ENCODE measurements around the gene MKRN1.

DNA sequence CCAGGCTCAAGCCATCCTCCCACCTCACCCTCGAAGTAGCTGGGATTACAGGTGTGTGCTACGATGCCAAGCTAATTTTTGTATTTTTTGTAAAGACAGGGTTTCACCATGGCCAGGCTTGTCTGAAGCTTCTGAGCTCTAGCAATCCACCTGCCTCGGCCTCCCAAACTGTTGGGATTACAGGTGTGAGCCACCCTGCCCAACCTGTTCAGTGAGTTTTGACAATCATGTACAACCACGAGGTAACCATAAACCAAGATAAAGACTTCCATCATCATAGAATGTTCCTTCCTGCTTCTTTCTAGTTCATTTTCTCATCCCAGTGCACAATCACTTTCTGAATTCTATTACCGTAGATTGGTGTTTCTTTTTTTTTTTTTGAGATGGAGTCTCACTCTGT lies 30.5 kb upstream of the MKRN1 start:
- TF ChIP-seq, protein P1, sequence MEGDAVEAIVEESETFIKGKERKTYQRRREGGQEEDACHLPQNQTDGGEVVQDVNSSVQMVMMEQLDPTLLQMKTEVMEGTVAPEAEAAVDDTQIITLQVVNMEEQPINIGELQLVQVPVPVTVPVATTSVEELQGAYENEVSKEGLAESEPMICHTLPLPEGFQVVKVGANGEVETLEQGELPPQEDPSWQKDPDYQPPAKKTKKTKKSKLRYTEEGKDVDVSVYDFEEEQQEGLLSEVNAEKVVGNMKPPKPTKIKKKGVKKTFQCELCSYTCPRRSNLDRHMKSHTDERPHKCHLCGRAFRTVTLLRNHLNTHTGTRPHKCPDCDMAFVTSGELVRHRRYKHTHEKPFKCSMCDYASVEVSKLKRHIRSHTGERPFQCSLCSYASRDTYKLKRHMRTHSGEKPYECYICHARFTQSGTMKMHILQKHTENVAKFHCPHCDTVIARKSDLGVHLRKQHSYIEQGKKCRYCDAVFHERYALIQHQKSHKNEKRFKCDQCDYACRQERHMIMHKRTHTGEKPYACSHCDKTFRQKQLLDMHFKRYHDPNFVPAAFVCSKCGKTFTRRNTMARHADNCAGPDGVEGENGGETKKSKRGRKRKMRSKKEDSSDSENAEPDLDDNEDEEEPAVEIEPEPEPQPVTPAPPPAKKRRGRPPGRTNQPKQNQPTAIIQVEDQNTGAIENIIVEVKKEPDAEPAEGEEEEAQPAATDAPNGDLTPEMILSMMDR (IDR thresholded peaks at IDR 0.05) = no peak
- TF ChIP-seq, protein P2, sequence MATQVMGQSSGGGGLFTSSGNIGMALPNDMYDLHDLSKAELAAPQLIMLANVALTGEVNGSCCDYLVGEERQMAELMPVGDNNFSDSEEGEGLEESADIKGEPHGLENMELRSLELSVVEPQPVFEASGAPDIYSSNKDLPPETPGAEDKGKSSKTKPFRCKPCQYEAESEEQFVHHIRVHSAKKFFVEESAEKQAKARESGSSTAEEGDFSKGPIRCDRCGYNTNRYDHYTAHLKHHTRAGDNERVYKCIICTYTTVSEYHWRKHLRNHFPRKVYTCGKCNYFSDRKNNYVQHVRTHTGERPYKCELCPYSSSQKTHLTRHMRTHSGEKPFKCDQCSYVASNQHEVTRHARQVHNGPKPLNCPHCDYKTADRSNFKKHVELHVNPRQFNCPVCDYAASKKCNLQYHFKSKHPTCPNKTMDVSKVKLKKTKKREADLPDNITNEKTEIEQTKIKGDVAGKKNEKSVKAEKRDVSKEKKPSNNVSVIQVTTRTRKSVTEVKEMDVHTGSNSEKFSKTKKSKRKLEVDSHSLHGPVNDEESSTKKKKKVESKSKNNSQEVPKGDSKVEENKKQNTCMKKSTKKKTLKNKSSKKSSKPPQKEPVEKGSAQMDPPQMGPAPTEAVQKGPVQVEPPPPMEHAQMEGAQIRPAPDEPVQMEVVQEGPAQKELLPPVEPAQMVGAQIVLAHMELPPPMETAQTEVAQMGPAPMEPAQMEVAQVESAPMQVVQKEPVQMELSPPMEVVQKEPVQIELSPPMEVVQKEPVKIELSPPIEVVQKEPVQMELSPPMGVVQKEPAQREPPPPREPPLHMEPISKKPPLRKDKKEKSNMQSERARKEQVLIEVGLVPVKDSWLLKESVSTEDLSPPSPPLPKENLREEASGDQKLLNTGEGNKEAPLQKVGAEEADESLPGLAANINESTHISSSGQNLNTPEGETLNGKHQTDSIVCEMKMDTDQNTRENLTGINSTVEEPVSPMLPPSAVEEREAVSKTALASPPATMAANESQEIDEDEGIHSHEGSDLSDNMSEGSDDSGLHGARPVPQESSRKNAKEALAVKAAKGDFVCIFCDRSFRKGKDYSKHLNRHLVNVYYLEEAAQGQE (IDR thresholded peaks at IDR 0.05; ENCODE audit: insufficient read depth in 1 of 2, low read depth in 2 of 2, low read length in 1 of 2) = no peak
- TF ChIP-seq POLR2AphosphoS5 (IDR thresholded peaks at IDR 0.05; ENCODE audit: low read depth, low read length) (no peak), TCF7L2 (IDR thresholded peaks at IDR 0.05; ENCODE audit: low read depth, low read length) (no peak)
